Neural progenitor cell (in vitro differentiated cells): ENCODE measurements around the gene LMO1.

Experiments
- EZH2 ChIP-seq: fragments of 200-600 bp; sonication (generic); IDR thresholded peaks from 2 replicates; pipeline ENCODE4 v1.6.1; 2017; ENCODE audit warnings: antibody characterized with exemption, mild to moderate bottlenecking, moderate library complexity
- EZH2phosphoT487 ChIP-seq: fragments of 200-600 bp; sonication (generic); IDR thresholded peaks from 2 replicates; pipeline ENCODE4 v1.6.1; 2017; ENCODE audit warnings: antibody characterized with exemption
- TF ChIP-seq, protein P1 (sequence below): fragments of 200-600 bp; sonication (generic); IDR thresholded peaks from 2 replicates; pipeline ENCODE4 v1.5.1; 2017; ENCODE audit warnings: antibody characterized with exemption, mild to moderate bottlenecking

DNA sequence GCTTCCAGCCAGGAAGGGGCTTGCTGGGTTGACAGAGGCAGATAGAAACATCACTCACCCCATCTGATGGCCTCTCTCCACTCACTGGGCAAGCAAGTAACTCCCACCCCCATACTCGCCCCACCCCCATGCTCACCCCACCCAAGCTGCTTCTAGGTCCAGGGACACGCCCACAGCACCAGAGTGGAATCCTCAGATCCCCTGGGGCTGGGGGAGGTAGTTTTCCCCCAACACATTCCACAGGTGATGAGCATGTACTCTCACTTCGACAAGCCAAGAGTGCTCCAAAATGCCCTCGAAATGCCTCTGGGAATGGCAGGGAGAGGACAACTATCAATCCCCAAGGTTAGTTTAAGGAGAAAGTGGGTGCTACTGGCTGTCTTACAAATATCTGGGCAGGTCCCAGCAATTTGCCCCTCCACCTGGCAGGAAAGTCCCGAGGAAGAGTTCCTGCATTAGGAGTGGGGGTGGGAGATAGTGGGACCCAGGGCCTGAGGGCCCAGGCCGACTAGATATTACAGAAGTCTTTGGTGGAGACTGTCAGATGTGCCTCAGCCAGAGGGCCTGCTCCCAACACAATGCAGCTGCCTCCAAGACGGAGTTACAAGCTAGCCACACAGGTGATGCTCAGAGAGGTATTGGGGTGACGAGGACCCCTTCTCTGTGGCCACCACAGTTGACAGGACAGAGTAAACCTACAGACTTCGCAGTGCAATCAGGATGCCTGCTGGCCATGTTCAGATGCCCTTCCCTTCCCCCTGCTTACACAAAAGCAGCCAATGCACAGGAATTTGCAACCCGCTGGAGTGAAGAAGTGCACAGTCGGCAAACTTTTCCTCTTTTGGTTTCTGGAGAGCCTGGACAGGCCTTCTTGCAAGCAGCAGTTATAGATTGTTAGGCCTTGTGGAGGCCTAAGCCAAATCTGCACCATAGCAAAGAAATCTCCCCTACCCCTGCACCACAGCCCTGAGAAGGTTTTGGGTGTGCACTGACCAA, 2.9 kb upstream of the LMO1 start:
- TF ChIP-seq, protein P1, sequence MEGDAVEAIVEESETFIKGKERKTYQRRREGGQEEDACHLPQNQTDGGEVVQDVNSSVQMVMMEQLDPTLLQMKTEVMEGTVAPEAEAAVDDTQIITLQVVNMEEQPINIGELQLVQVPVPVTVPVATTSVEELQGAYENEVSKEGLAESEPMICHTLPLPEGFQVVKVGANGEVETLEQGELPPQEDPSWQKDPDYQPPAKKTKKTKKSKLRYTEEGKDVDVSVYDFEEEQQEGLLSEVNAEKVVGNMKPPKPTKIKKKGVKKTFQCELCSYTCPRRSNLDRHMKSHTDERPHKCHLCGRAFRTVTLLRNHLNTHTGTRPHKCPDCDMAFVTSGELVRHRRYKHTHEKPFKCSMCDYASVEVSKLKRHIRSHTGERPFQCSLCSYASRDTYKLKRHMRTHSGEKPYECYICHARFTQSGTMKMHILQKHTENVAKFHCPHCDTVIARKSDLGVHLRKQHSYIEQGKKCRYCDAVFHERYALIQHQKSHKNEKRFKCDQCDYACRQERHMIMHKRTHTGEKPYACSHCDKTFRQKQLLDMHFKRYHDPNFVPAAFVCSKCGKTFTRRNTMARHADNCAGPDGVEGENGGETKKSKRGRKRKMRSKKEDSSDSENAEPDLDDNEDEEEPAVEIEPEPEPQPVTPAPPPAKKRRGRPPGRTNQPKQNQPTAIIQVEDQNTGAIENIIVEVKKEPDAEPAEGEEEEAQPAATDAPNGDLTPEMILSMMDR, result no peak
- TF ChIP-seq EZH2 (no peak), EZH2phosphoT487 (no peak)
